HCT116 (cell line): ENCODE measurements around the gene ANXA4. TPM values are rescaled to one million over a fixed set of nuclear protein-coding genes. Genes with fewer than 3 reads are reported as not detected.

ENCODE experiments used
- ATAC-seq: fragments of 200-7000 bp; cut with Tn5 transposase; 2 replicates; pipeline ENCODE4 v1.9.1; 2020; ENCODE audit warnings: mild to moderate bottlenecking, moderate library complexity
- BruUV-seq: library from RNA; stranded (reverse); fragments of 400-500 nt; replicated peaks from 2 replicates; lab custom pipeline; 2021; lab: Mats Ljungman, UMichigan
- CTCF ChIA-PET: fragments of 300-600 bp; sonication (Branson Sonifier 250); formaldehyde crosslinking; loops from one replicate; lab custom pipeline; 2021; ENCODE audit warnings: antibody characterized with exemption; lab: Charles Lee
- POLR2A ChIA-PET: fragments of 300-600, 350-600 bp; sonication (Branson Sonifier 250); formaldehyde crosslinking; loops from one replicate; lab custom pipeline; 2021; ENCODE audit warnings: antibody characterized with exemption; lab: Charles Lee
- RAD21 ChIA-PET, 2 experiments: fragments of 300-600 bp; sonication (Branson Sonifier 250); formaldehyde crosslinking; loops; one replicate each; lab custom pipeline; 2023; ENCODE audit warnings: low total read pairs in 2 of 2; ENCODE audit not compliant: uncharacterized antibody in 2 of 2, unreplicated experiment in 2 of 2, low non-redundant PET in 1 of 2; lab: Charles Lee
- DNase-seq: peaks from one replicate; pipeline ENCODE4 v3.0.0-alpha.2; 2010; ENCODE audit warnings: low read depth, low spot score
- H2AFZ ChIP-seq: fragments of 200-600 bp; shearing (Covaris generic), sonication (generic); 2 replicates; pipeline ENCODE4 v1.6.1; 2017; ENCODE audit warnings: low read depth, mixed run types, mixed read lengths, antibody characterized with exemption, low read length; ENCODE audit not compliant: poor library complexity, severe bottlenecking
- H3K27ac ChIP-seq: 2 replicates; pipeline ENCODE4 v1.5.1; 2012; ENCODE audit warnings: low read depth, low read length
- H3K27me3 ChIP-seq: fragments of 200-600 bp; sonication (generic); 2 replicates; pipeline ENCODE4 v1.6.1; 2016; ENCODE audit warnings: mixed run types, low read length, mixed read lengths; ENCODE audit not compliant: insufficient read depth
- H3K36me3 ChIP-seq, 2 experiments: fragments of 200-500 bp in 1 of 2; fragments of 200-600 bp in 1 of 2; sonication (Bioruptor generic) in 1 of 2; sonication (generic) in 1 of 2; 2 replicates each; pipeline versions ENCODE4 v1.5.1 to v1.6.1; 2014 to 2016; ENCODE audit warnings: low read length in 2 of 2, inconsistent platforms in 1 of 2, mixed read lengths in 1 of 2, mixed run types in 1 of 2; ENCODE audit not compliant: insufficient read depth in 2 of 2, control insufficient read depth in 1 of 2
- H3K4me1 ChIP-seq, 2 experiments: fragments of 200-600 bp in 1 of 2; sonication (generic) in 1 of 2; 2 replicates each; pipeline versions ENCODE4 v1.5.1 to v1.6.1; 2012 to 2017; ENCODE audit warnings: low read length in 2 of 2, inconsistent platforms in 1 of 2, mild to moderate bottlenecking in 1 of 2, mixed read lengths in 1 of 2, mixed run types in 1 of 2, moderate library complexity in 1 of 2; ENCODE audit not compliant: insufficient read depth in 2 of 2, control insufficient read depth in 1 of 2
- H3K4me2 ChIP-seq: fragments of 200-600 bp; sonication (generic); 2 replicates; pipeline ENCODE4 v1.6.1; 2017; ENCODE audit warnings: mixed run types, low read length, mixed read lengths
- H3K4me3 ChIP-seq, 2 experiments: fragments of 200-600 bp in 1 of 2; sonication (generic) in 1 of 2; replicated peaks in 1 of 2; 2 replicates each; pipeline ENCODE4 v1.5.1; 2011 to 2016; ENCODE audit warnings: low read length in 2 of 2, control low read depth in 1 of 2, low read depth in 1 of 2, mild to moderate bottlenecking in 1 of 2, mixed read lengths in 1 of 2, mixed run types in 1 of 2
- H3K79me2 ChIP-seq: fragments of 200-600 bp; sonication (generic); 2 replicates; pipeline ENCODE4 v1.6.1; 2017; ENCODE audit warnings: mild to moderate bottlenecking, mixed run types, low read length, moderate library complexity, mixed read lengths; ENCODE audit not compliant: insufficient read depth
- H3K9ac ChIP-seq: fragments of 200-600 bp; sonication (generic); 2 replicates; pipeline ENCODE4 v1.6.1; 2016; ENCODE audit warnings: low read length, mixed read lengths
- H3K9me2 ChIP-seq: fragments of 200-600 bp; sonication (generic), shearing (Covaris generic); 2 replicates; pipeline ENCODE4 v1.6.1; 2017; ENCODE audit warnings: mixed run types, mild to moderate bottlenecking, moderate library complexity; ENCODE audit not compliant: insufficient read depth
- H3K9me3 ChIP-seq, 2 experiments: fragments of 200-500 bp in 1 of 2; fragments of 200-600 bp in 1 of 2; sonication (Bioruptor generic) in 1 of 2; sonication (generic) in 1 of 2; 2 replicates each; pipeline ENCODE4 v1.6.1; 2014 to 2017; ENCODE audit warnings: low read length in 2 of 2, mixed read lengths in 2 of 2, inconsistent platforms in 1 of 2, low read depth in 1 of 2, mild to moderate bottlenecking in 1 of 2, mixed run types in 1 of 2, moderate library complexity in 1 of 2; ENCODE audit not compliant: control insufficient read depth in 1 of 2, insufficient read depth in 1 of 2
- H4K20me1 ChIP-seq: fragments of 200-600 bp; sonication (generic), shearing (Covaris generic); 2 replicates; pipeline ENCODE4 v1.6.1; 2017; ENCODE audit warnings: mixed run types, mild to moderate bottlenecking, moderate library complexity; ENCODE audit not compliant: insufficient read depth
- CBX3 ChIP-seq: IDR thresholded peaks from 2 replicates; pipeline ENCODE4 v1.6.1; 2012; ENCODE audit warnings: low read depth
- CTCF ChIP-seq, 3 experiments: fragments of 200-600 bp in 1 of 3; sonication (generic) in 1 of 3; IDR thresholded peaks in 2 of 3; conservative IDR thresholded peaks in 1 of 3; 2 replicates each; pipeline ENCODE4 v1.5.1; 2012 to 2017; ENCODE audit warnings: low read depth in 2 of 3, low read length in 2 of 3, antibody characterized with exemption in 1 of 3, borderline replicate concordance in 1 of 3, control low read depth in 1 of 3, mild to moderate bottlenecking in 1 of 3, mixed read lengths in 1 of 3, mixed run types in 1 of 3, moderate library complexity in 1 of 3; ENCODE audit not compliant: insufficient read depth in 1 of 3
- ELF1 ChIP-seq: IDR thresholded peaks from 2 replicates; pipeline ENCODE4 v1.6.1; 2012; ENCODE audit warnings: low read depth, borderline replicate concordance
- EZH2phosphoT487 ChIP-seq: fragments of 200-600 bp; IDR thresholded peaks from 2 replicates; pipeline ENCODE4 v1.6.1; 2018; ENCODE audit warnings: antibody characterized with exemption, borderline replicate concordance
- FOSL1 ChIP-seq: IDR thresholded peaks from 2 replicates; pipeline ENCODE4 v1.6.1; 2012; ENCODE audit warnings: low read depth
- POLR2A ChIP-seq: IDR thresholded peaks from 2 replicates; pipeline ENCODE4 v1.7.0; 2011; ENCODE audit warnings: borderline replicate concordance; ENCODE audit not compliant: insufficient read depth, insufficient read length; ENCODE audit errors: extremely low read depth
- RAD21 ChIP-seq: IDR thresholded peaks from 2 replicates; pipeline ENCODE4 v1.6.1; 2012; ENCODE audit warnings: low read depth, mild to moderate bottlenecking
- TCF7L2 ChIP-seq: IDR thresholded peaks from 2 replicates; pipeline ENCODE4 v1.7.0; 2011; ENCODE audit warnings: borderline replicate concordance, inconsistent platforms; ENCODE audit not compliant: insufficient read depth, insufficient read length; ENCODE audit errors: extremely low read depth
- ZNF274 ChIP-seq: fragments of 200-500 bp; sonication (Bioruptor generic); IDR thresholded peaks from 2 replicates; pipeline ENCODE4 v1.6.1; 2014; ENCODE audit warnings: mild to moderate bottlenecking, low read depth, low read length, inconsistent platforms
- intact Hi-C: fragments of 100-400 bp; cut with micrococcal nuclease; formaldehyde crosslinking; loops from 2 replicates; pipeline ENCODE4 v1.10.0; 2022
- total RNA-seq: library from RNA; stranded (reverse); gene quantifications from one replicate; pipeline ENCODE4 v1.2.1, GENCODE V29; 2021; ENCODE audit not compliant: unreplicated experiment

Gene ANXA4
- total RNA-seq, 1 experiment from 2014 or later = 64.6 TPM

GRCh38 chr2:69846182-69847067 lies 104.5 kb downstream of the ANXA4 start:
- TF ChIP-seq CTCF (IDR thresholded peaks at IDR 0.05 in 2 of 3, conservative IDR thresholded peaks at IDR 0.05 in 1 of 3; ENCODE audit: borderline replicate concordance in 1 of 3, insufficient read depth in 1 of 3, low read depth in 2 of 3, low read length in 2 of 3) (no peak), EZH2phosphoT487 (no peak), TCF7L2 (no peak), ELF1 (no peak), RAD21 (no peak), CBX3 (no peak), ZNF274 (no peak), FOSL1 (no peak), POLR2A (no peak)
- Histone ChIP-seq H3K9me2 (no peaks in the 10 kb centered on the region), H3K9ac (no peak overlapping the region), H3K27me3 (no peaks in the 10 kb centered on the region), H3K9me3 (no peaks in the 10 kb centered on the region), H3K79me2 (no peaks in the 10 kb centered on the region), H3K4me3 (no peak overlapping the region), H3K4me1 (0 out of 4 replicates have a peak, but pooled peaks cover 0 to 5% of the 10 kb centered on the region in 2 experiments), H3K4me2 (no peak overlapping the region), H2AFZ (no peak overlapping the region), H3K27ac (no peak overlapping the region), H4K20me1 (no peaks in the 10 kb centered on the region), H3K36me3 (peaks cover 6 to 22% of the 10 kb centered on the region in 2 experiments; a peak in 2 of 4 replicates)
- ChIA-PET RAD21 (no interaction called here), CTCF (interaction anchor here (1.5 kb wide), 1 partner anchor 122 kb away, joined by 4 read pairs; no protein-coding TSS in a partner anchor), POLR2A (no interaction called here)
- DNase-seq = no peak
- ATAC-seq = no peak
- intact Hi-C loops = no loop called here
- BruUV-seq = no TSS peak
